HEK293 (cell line): Measurements from ENCODE around the gene HTR4.

ENCODE experiments used
- KLF1 ChIP-seq: fragments of 450-650 bp; formaldehyde crosslinking; IDR thresholded peaks from 2 replicates; pipeline ENCODE4 v1.5.1; 2016; ENCODE audit warnings: missing biosample characterization, missing genetic modification characterization
- YY1 ChIP-seq: fragments of 450-650 bp; formaldehyde crosslinking; IDR thresholded peaks from 2 replicates; pipeline ENCODE4 v1.5.1; 2018; ENCODE audit warnings: missing biosample characterization, missing genetic modification characterization
- ZNF121 ChIP-seq: fragments of 450-650 bp; formaldehyde crosslinking; IDR thresholded peaks from 2 replicates; pipeline ENCODE4 v1.5.1; 2016; ENCODE audit warnings: missing biosample characterization, missing genetic modification characterization
- ZNF140 ChIP-seq: fragments of 450-650 bp; formaldehyde crosslinking; IDR thresholded peaks from 2 replicates; pipeline ENCODE4 v1.5.1; 2016; ENCODE audit warnings: missing biosample characterization, missing genetic modification characterization
- ZNF211 ChIP-seq: fragments of 450-650 bp; formaldehyde crosslinking; IDR thresholded peaks from 2 replicates; pipeline ENCODE4 v1.5.1; 2016; ENCODE audit warnings: low read depth, missing biosample characterization, missing genetic modification characterization
- ZNF274 ChIP-seq, 2 experiments: fragments of 200-500 bp in 1 of 2; fragments of 450-650 bp in 1 of 2; sonication (Bioruptor generic) in 1 of 2; formaldehyde crosslinking in 1 of 2; IDR thresholded peaks; 2 replicates each; pipeline versions ENCODE4 v1.5.1 to v1.6.1; 2014 to 2016; ENCODE audit warnings: borderline replicate concordance in 1 of 2, inconsistent platforms in 1 of 2, low read length in 1 of 2, missing biosample characterization in 1 of 2, missing genetic modification characterization in 1 of 2
- ZNF530 ChIP-seq: fragments of 450-650 bp; formaldehyde crosslinking; IDR thresholded peaks from 2 replicates; pipeline ENCODE4 v1.5.1; 2016; ENCODE audit warnings: low read depth, missing biosample characterization, missing genetic modification characterization
- ZNF571 ChIP-seq: fragments of 450-650 bp; formaldehyde crosslinking; IDR thresholded peaks from 2 replicates; pipeline ENCODE4 v1.5.0; 2017; ENCODE audit warnings: missing biosample characterization, missing genetic modification characterization
- ZNF600 ChIP-seq: fragments of 450-650 bp; formaldehyde crosslinking; IDR thresholded peaks from 2 replicates; pipeline ENCODE4 v1.5.1; 2016; ENCODE audit warnings: missing biosample characterization, missing genetic modification characterization
- TF ChIP-seq, protein P1 (sequence below): fragments of 450-650 bp; formaldehyde crosslinking; IDR thresholded peaks from 2 replicates; pipeline ENCODE4 v1.5.1; 2016; ENCODE audit warnings: missing biosample characterization, missing genetic modification characterization
- TF ChIP-seq, protein P2 (sequence below): fragments of 450-650 bp; formaldehyde crosslinking; IDR thresholded peaks from 2 replicates; pipeline ENCODE4 v1.5.1; 2017; ENCODE audit warnings: missing biosample characterization, missing genetic modification characterization
- TF ChIP-seq, protein P3 (sequence below): fragments of 450-650 bp; formaldehyde crosslinking; IDR thresholded peaks from 2 replicates; pipeline ENCODE4 v1.5.1; 2016; ENCODE audit warnings: missing biosample characterization, missing genetic modification characterization
- TF ChIP-seq, protein P4 (sequence below): fragments of 450-650 bp; formaldehyde crosslinking; IDR thresholded peaks from 2 replicates; pipeline ENCODE4 v1.5.1; 2016; ENCODE audit warnings: missing biosample characterization, missing genetic modification characterization

DNA sequence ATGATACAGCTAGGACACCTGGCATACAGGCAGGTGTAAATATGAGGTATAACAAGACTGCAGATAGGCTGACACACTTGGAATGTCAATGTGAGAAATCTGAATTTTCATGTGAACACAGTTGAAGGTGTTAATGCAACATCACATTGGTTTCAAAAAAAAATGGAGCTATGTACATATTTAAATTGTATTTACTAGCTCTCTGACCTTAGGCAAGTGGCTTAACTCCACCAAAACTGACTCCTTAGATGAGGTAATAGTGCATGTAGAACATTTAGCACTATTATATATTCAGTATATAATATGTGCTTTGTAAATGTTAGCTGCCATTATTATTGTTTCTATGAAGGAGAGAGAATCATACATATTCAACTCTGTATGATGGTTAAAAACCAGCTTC lies 48.0 kb downstream of the HTR4 start:
- TF ChIP-seq, protein P1, sequence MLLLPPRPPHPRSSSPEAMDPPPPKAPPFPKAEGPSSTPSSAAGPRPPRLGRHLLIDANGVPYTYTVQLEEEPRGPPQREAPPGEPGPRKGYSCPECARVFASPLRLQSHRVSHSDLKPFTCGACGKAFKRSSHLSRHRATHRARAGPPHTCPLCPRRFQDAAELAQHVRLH (tag by site-specific recombination): no peak
- TF ChIP-seq, protein P2, sequence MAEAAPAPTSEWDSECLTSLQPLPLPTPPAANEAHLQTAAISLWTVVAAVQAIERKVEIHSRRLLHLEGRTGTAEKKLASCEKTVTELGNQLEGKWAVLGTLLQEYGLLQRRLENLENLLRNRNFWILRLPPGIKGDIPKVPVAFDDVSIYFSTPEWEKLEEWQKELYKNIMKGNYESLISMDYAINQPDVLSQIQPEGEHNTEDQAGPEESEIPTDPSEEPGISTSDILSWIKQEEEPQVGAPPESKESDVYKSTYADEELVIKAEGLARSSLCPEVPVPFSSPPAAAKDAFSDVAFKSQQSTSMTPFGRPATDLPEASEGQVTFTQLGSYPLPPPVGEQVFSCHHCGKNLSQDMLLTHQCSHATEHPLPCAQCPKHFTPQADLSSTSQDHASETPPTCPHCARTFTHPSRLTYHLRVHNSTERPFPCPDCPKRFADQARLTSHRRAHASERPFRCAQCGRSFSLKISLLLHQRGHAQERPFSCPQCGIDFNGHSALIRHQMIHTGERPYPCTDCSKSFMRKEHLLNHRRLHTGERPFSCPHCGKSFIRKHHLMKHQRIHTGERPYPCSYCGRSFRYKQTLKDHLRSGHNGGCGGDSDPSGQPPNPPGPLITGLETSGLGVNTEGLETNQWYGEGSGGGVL (tag by site-specific recombination): no peak
- TF ChIP-seq KLF1 (tag by site-specific recombination): no peak
- TF ChIP-seq ZNF140 (tag by site-specific recombination): no peak
- TF ChIP-seq ZNF530: no peak
- TF ChIP-seq YY1: no peak
- TF ChIP-seq, protein P3, sequence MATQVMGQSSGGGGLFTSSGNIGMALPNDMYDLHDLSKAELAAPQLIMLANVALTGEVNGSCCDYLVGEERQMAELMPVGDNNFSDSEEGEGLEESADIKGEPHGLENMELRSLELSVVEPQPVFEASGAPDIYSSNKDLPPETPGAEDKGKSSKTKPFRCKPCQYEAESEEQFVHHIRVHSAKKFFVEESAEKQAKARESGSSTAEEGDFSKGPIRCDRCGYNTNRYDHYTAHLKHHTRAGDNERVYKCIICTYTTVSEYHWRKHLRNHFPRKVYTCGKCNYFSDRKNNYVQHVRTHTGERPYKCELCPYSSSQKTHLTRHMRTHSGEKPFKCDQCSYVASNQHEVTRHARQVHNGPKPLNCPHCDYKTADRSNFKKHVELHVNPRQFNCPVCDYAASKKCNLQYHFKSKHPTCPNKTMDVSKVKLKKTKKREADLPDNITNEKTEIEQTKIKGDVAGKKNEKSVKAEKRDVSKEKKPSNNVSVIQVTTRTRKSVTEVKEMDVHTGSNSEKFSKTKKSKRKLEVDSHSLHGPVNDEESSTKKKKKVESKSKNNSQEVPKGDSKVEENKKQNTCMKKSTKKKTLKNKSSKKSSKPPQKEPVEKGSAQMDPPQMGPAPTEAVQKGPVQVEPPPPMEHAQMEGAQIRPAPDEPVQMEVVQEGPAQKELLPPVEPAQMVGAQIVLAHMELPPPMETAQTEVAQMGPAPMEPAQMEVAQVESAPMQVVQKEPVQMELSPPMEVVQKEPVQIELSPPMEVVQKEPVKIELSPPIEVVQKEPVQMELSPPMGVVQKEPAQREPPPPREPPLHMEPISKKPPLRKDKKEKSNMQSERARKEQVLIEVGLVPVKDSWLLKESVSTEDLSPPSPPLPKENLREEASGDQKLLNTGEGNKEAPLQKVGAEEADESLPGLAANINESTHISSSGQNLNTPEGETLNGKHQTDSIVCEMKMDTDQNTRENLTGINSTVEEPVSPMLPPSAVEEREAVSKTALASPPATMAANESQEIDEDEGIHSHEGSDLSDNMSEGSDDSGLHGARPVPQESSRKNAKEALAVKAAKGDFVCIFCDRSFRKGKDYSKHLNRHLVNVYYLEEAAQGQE: no peak
- no peak for TF ChIP-seq ZNF274 (IDR thresholded peaks at IDR 0.05; ENCODE audit: low read length)
- TF ChIP-seq ZNF274 (tag by site-specific recombination; IDR thresholded peaks at IDR 0.05; ENCODE audit: borderline replicate concordance): no peak
- TF ChIP-seq ZNF211 (tag by site-specific recombination): no peak
- TF ChIP-seq ZNF571 (tag by site-specific recombination): no peak
- TF ChIP-seq ZNF600 (tag by site-specific recombination): no peak
- TF ChIP-seq, protein P4, sequence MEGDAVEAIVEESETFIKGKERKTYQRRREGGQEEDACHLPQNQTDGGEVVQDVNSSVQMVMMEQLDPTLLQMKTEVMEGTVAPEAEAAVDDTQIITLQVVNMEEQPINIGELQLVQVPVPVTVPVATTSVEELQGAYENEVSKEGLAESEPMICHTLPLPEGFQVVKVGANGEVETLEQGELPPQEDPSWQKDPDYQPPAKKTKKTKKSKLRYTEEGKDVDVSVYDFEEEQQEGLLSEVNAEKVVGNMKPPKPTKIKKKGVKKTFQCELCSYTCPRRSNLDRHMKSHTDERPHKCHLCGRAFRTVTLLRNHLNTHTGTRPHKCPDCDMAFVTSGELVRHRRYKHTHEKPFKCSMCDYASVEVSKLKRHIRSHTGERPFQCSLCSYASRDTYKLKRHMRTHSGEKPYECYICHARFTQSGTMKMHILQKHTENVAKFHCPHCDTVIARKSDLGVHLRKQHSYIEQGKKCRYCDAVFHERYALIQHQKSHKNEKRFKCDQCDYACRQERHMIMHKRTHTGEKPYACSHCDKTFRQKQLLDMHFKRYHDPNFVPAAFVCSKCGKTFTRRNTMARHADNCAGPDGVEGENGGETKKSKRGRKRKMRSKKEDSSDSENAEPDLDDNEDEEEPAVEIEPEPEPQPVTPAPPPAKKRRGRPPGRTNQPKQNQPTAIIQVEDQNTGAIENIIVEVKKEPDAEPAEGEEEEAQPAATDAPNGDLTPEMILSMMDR (tag by site-specific recombination): no peak
- no peak for TF ChIP-seq ZNF121
